Activated CD4-positive, alpha-beta memory T cell treated with anti-CD3 and anti-CD28 coated beads, Interleukin-2, amount 10 ng/mL, durations not matched to agents 7 days and 5 days (primary cell): ENCODE results near the gene A1CF. TPM values are rescaled to one million over a fixed set of nuclear protein-coding genes. Genes with fewer than 3 reads are reported as not detected.
"Not testable (repeated sequence)": the region's sequence is repeated elsewhere in the genome, so short reads cannot be mapped to it uniquely, and the experiment has no call there.

Experiments used
- CTCF ChIA-PET: fragments of 350-600 bp; sonication (Branson Sonifier 250); formaldehyde crosslinking; loops from one replicate; lab custom pipeline; 2021; ENCODE audit warnings: antibody characterized with exemption, inconsistent platforms; lab: Charles Lee
- POLR2A ChIA-PET: fragments of 350-600 bp; sonication (Branson Sonifier 250); formaldehyde crosslinking; loops from one replicate; lab custom pipeline; 2021; ENCODE audit warnings: antibody characterized with exemption; lab: Charles Lee
- DNase-seq: peaks from one replicate; pipeline ENCODE4 v3.0.0-alpha.2; 2020
- H3K27ac Mint-ChIP-seq: one replicate; pipeline ENCODE4 v1.8.0; 2021; ENCODE audit warnings: mild to moderate bottlenecking, mixed read lengths
- H3K27me3 Mint-ChIP-seq: one replicate; pipeline ENCODE4 v1.8.0; 2021; ENCODE audit warnings: mixed read lengths
- H3K36me3 Mint-ChIP-seq: one replicate; pipeline ENCODE4 v1.8.0; 2021; ENCODE audit warnings: low read depth, mixed read lengths
- H3K4me1 Mint-ChIP-seq: one replicate; pipeline ENCODE4 v1.8.0; 2021; ENCODE audit warnings: mixed read lengths
- H3K4me3 Mint-ChIP-seq: one replicate; pipeline ENCODE4 v1.8.0; 2021; ENCODE audit warnings: mild to moderate bottlenecking, mixed read lengths
- H3K9me3 Mint-ChIP-seq: one replicate; pipeline ENCODE4 v1.8.0; 2021; ENCODE audit warnings: mixed read lengths
- total RNA-seq, 2 experiments: library from RNA; stranded (reverse); gene quantifications; one replicate each; pipeline ENCODE4 v1.2.3, GENCODE V29; 2021

A1CF gene
- total RNA-seq, 2 experiments from 2014 or later = not detected

DNA sequence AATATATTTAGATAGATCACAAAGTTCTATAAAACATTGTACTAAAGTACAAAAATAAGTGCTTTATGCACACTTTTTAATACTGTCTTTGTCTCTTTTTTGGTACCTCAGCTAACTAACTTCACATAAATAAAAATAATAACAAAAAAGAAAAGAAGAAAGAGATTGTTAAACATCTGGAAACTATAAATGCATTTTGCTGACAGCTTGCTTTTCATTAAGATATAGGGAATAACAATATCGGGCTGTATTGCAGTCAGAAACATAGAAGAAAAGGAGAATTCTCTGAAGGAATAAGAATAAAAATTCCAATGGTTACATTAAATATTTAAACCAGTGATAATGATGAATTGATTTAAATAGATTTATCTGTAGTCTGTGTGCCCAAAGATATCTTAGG is 85.8 kb downstream of the A1CF start:
- H3K27me3 Mint-ChIP-seq = peaks cover 13% of the 10 kb centered on the region
- H3K36me3 Mint-ChIP-seq = no peaks in the 10 kb centered on the region
- no peak overlapping the region for H3K4me3 Mint-ChIP-seq
- DNase-seq = no peak
- ChIA-PET CTCF (interaction anchor here (0.6 kb wide), 1 partner anchor 182 kb away, joined by 3 read pairs; no protein-coding TSS in a partner anchor), POLR2A (no interaction called here)
- H3K4me1 Mint-ChIP-seq = no peaks in the 10 kb centered on the region
- no peaks in the 10 kb centered on the region for H3K9me3 Mint-ChIP-seq
- no peak overlapping the region for H3K27ac Mint-ChIP-seq

DNA sequence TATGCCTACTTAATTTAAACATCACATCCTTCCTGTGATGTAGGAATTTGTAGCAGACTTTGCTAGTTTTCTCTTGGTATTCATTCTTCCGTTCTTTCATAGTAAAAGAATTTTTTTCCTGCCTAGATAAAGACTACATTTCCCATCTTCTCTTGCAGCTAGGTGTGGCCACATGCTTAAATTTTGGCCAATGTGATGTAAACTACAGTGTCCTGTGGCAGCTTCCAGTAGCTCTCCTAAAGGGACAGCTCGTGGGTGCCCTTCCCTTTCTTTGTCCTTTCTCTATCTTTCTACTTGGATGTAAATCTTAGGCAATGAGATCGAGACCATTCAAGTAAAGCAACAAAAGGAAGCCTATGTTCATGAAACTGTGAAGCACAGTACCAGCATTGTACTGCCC is 87.1 kb downstream of the A1CF start:
- POLR2A ChIA-PET = no interaction called here
- Mint-ChIP-seq H3K4me3 (no peak overlapping the region), H3K27ac (no peak overlapping the region), H3K4me1 (no peaks in the 10 kb centered on the region), H3K36me3 (no peaks in the 10 kb centered on the region), H3K27me3 (peaks cover 11% of the 10 kb centered on the region), H3K9me3 (no peaks in the 10 kb centered on the region)
- CTCF ChIA-PET = no interaction called here
- DNase-seq = no peak

DNA sequence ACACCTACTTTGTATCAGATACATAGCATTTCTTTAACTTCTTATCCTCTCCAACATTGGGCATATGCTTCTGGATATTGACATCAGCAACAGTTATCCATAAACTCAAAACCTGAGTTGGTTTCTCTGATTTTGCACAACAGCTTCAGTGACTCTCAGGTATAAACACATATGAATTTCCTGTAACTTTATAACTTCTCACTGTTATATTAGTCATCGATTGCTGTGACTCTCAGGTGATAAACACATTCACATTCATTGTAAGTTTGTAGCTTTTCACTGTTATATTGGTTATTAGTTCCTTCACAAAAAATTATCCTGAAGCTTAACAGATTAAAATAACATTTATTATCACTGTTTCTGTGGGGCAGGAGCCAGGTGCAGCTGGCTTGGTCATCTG is 88.7 kb downstream of the A1CF start:
- no peaks in the 10 kb centered on the region for H3K36me3 Mint-ChIP-seq
- POLR2A ChIA-PET = no interaction called here
- no peak overlapping the region for H3K27ac Mint-ChIP-seq
- H3K9me3 Mint-ChIP-seq = no peaks in the 10 kb centered on the region
- DNase-seq = no peak
- CTCF ChIA-PET = no interaction called here
- H3K27me3 Mint-ChIP-seq = peaks cover 11% of the 10 kb centered on the region
- no peaks in the 10 kb centered on the region for H3K4me1 Mint-ChIP-seq
- no peak overlapping the region for H3K4me3 Mint-ChIP-seq

DNA sequence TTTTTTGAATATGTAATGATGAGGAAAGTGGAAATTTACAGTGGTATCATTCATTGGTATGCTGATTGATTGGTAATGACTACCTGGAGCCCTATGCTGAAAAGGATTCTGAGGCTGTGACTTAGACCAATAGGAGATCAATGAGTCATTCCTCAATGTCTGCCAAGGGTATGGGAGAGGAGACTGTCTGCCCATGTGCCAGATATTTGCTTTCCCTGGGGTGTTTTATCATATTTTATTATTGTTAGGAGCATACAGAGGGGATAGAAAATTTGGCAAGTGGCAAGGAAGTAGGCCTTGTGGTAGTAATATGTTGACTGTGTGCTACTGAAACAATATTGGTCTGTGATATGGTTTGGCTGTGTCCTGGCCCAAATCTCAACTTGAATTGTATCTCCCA is 90.9 kb downstream of the A1CF start:
- POLR2A ChIA-PET = no interaction called here
- peaks cover 4% of the 10 kb centered on the region for H3K27me3 Mint-ChIP-seq
- CTCF ChIA-PET = no interaction called here
- no peaks in the 10 kb centered on the region for H3K9me3 Mint-ChIP-seq
- no peaks in the 10 kb centered on the region for H3K4me1 Mint-ChIP-seq
- H3K4me3 Mint-ChIP-seq = no peak overlapping the region
- no peak for DNase-seq
- no peak overlapping the region for H3K27ac Mint-ChIP-seq
- H3K36me3 Mint-ChIP-seq = no peaks in the 10 kb centered on the region

DNA sequence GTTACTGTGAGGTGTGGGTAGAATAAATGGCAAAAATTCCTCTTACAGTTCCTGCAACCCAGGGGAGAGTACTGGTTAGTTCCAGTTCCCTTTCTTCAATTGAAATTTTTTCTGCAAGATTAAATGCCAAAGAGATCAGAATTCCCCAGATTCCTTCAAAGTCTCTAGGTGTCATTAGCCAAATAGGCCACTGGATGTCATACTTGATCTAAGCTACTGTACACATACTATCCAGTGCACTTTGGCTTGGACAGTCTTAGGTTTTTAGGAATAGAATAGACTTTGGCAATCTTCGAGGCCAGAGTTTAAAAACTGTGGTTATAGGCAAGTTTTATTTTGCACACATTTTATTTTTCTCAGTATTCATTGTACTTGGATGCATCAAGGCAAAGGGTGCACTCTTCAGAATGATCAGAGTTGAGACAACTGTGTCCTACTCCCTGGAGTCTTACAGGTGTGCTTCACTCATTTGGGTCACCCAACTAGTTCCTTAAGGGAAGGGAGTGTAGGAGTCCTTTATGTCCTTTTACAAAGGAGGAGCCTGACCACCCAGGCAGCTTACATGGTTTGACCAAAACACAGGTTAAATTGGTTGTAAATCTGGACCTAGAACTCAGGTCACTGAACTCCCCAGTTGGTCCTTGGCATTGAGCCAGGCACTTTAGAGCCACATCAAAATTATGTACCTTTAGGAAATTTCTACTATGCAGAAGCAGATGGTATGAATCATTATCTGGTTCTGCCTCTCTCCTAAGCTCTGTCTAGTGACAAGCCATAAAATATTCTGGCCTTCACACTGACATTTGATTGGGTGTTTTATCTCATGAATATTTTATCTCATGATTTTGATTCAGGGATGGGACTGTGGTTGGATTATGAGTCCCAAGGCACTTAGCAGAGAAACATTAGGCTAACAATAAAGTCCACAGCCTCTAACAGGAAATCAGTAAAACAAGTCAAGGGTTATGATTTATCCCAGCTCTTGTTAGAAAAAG is 96.2 kb downstream of the A1CF start:
- H3K9me3 Mint-ChIP-seq = no peaks in the 10 kb centered on the region
- peaks cover 5% of the 10 kb centered on the region for H3K27me3 Mint-ChIP-seq
- H3K4me3 Mint-ChIP-seq = no peak overlapping the region
- H3K4me1 Mint-ChIP-seq = peaks cover 2% of the 10 kb centered on the region
- no peak overlapping the region for H3K27ac Mint-ChIP-seq
- no peak for DNase-seq
- CTCF ChIA-PET = no interaction called here
- POLR2A ChIA-PET = no interaction called here
- H3K36me3 Mint-ChIP-seq = no peaks in the 10 kb centered on the region

DNA sequence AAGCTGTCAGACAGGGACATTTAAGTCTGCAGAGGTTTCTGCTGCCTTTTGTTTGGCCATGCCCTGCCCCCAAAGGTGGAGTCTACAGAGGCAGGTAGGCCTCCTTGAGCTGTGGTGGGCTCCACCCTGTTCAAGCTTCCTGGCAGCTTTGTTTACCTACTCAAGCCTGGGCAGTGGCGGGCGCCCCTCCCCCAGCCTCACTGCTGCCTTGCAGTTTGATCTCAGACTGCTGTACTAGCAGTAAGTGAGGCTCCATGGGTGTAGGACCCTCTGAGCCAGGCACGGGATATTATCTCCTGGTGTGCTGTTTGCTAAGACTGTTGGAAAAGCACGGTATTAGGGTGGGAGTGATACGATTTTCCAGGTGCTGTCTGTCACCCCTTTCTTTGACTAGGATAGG is 97.5 kb downstream of the A1CF start:
- H3K27ac Mint-ChIP-seq, H3K27me3 Mint-ChIP-seq, POLR2A ChIA-PET, DNase-seq, H3K36me3 Mint-ChIP-seq, H3K9me3 Mint-ChIP-seq, CTCF ChIA-PET, H3K4me1 Mint-ChIP-seq, H3K4me3 Mint-ChIP-seq: not testable (repeated sequence)

DNA sequence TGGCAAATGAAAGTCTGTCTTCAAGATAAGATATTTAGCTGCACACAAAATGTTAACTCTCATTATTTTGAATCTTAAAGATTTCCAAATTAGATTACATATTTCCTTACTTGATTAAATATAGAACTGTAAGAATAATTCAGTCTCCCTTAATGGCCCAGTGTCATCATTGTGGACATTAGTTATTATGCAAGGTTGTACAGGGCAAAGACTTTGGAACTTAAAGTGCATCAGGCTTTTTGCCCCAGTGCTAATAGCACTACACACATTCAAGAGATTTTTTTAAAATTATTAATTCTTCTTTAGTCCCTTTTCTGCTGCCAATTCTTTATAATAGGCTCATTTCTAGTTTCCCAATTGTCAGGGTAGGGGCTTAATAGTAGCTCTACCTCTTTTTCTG is 103.4 kb downstream of the A1CF start:
- H3K4me1 Mint-ChIP-seq, H3K36me3 Mint-ChIP-seq, H3K4me3 Mint-ChIP-seq, DNase-seq, H3K27ac Mint-ChIP-seq, CTCF ChIA-PET, H3K9me3 Mint-ChIP-seq, H3K27me3 Mint-ChIP-seq, POLR2A ChIA-PET: not testable (repeated sequence)

DNA sequence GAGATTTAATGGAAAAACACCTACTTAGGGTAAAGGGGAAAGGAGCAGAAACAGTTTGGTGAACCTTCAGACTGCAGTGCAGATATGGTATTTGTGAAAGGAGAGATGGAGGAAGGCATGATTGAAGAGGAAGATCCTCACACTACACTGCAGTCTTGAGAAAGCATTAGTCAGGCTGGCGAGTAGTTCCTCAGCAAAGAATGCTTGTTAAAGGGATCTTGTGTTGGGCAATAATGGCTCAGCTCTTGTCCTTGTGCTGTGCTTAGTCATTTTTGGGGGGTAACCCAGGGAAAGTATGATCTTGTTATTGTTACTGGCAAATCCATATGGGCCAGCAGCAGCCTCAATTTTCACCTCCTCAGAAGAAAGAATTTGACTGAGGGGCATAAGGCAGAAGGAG is 105.4 kb downstream of the A1CF start:
- H3K4me3 Mint-ChIP-seq, DNase-seq, POLR2A ChIA-PET: not testable (repeated sequence)

DNA sequence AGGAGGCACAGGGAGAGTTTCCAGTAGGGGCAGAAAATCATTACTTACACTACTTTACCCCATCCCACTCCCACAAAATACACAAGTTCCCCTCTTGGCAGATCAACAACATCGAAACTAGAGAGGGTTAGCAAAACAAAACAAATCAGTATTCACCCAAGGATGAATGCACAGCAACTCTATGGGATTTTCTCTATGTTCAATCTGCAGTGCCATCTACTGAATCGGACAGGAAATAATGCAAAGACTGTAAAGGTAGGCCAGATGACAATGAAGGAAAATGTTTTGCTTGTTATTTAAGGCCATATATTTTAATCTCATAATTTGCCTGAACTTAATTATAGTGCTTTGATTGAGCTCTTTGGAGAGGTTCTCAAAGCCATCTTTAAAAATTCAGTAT is 110.6 kb downstream of the A1CF start:
- H3K27me3 Mint-ChIP-seq, POLR2A ChIA-PET, H3K27ac Mint-ChIP-seq, H3K4me1 Mint-ChIP-seq, DNase-seq, H3K4me3 Mint-ChIP-seq, H3K9me3 Mint-ChIP-seq, CTCF ChIA-PET, H3K36me3 Mint-ChIP-seq: not testable (repeated sequence)

More for the DNA sequence above, 105.4 kb downstream of the A1CF start:
- H3K27ac Mint-ChIP-seq, H3K4me1 Mint-ChIP-seq, H3K9me3 Mint-ChIP-seq, H3K36me3 Mint-ChIP-seq, CTCF ChIA-PET, H3K27me3 Mint-ChIP-seq: not testable (repeated sequence)

DNA sequence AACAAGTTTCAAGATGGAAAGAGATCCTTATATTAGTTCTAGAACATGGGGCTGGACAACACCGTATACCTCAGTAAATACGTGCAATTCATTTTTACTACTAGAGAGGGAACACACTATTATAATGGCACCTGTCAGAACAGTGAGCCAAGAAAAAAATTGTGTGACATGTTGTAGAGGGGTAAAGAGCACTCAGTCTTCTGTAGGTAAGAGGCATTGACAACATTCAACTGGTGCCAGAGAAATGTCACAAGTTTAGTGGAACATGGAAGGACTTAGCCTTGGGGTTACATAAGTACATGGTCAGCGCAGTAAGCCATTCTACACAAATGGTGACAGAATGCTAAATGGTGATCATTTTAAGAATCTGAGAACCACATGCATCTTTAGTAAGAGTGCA is 113.4 kb downstream of the A1CF start:
- H3K27me3 Mint-ChIP-seq, H3K27ac Mint-ChIP-seq, POLR2A ChIA-PET, H3K4me3 Mint-ChIP-seq, H3K9me3 Mint-ChIP-seq, DNase-seq, H3K36me3 Mint-ChIP-seq, CTCF ChIA-PET, H3K4me1 Mint-ChIP-seq: not testable (repeated sequence)

DNA sequence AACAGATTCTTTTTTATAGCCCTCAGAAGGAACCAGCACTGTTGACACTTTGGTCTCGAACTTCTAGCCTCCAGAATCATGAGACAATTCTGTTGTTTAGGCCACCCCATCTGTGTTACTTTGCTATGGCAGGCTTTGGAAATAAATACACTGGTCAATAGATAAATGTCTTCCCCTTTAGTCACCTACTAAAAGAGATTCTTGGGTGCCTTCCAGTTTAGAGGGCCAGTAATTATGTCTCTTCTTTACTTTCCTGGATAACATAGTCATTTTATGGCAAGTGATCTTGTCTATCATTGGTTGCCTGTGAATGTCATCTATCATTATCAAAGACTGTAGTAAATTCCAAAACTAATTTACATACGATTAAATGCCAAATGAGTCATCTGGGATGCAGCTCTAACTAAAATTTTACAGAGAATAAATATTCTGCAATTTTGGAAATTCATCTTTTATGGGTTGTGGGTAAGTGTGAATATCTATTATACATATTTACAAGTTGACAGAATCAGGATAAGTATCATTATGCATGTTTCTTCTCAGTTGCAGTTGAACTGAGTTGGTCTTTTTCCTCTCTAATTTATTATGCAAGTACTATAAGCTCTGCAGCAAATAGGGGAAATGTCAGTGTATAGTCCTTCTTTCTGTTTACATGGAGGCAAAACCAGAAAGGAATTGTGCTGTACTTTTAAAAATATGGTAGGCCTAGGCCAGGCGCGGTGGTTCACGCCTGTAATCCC is 118.5 kb downstream of the A1CF start:
- H3K4me3 Mint-ChIP-seq, POLR2A ChIA-PET, DNase-seq, H3K27me3 Mint-ChIP-seq, H3K9me3 Mint-ChIP-seq, H3K4me1 Mint-ChIP-seq, H3K27ac Mint-ChIP-seq, CTCF ChIA-PET, H3K36me3 Mint-ChIP-seq: not testable (repeated sequence)
